Breast epithelium (tissue), 4 donors: Measurements from ENCODE around the gene FRRS1. TPM values are rescaled to one million over a fixed set of nuclear protein-coding genes. Genes with fewer than 3 reads are reported as not detected.

Experiments used
- DNase-seq, 2 donors: peaks; one replicate each; pipeline ENCODE4 v3.0.0-alpha.2; 2019; ENCODE audit warnings: low spot score in 2 of 2
- H3K27ac ChIP-seq, 2 donors: fragments of 200-600 bp; sonication (generic) in 1 of 2; one replicate each; pipeline ENCODE4 v1.5.1; 2016 to 2019; ENCODE audit warnings: mild to moderate bottlenecking in 1 of 2
- H3K27me3 ChIP-seq, 2 donors: fragments of 200-600 bp; sonication (generic) in 1 of 2; one replicate each; pipeline versions ENCODE4 v1.5.1 to v1.6.0; 2017 to 2019; ENCODE audit warnings: control low read depth in 1 of 2, mild to moderate bottlenecking in 1 of 2
- H3K36me3 ChIP-seq: fragments of 200-600 bp; one replicate; pipeline ENCODE4 v1.5.1; 2019
- H3K4me1 ChIP-seq, 2 donors: fragments of 200-600 bp; sonication (generic); one replicate each; pipeline ENCODE4 v1.5.1; 2016 to 2019; ENCODE audit warnings: control low read depth in 1 of 2
- H3K4me3 ChIP-seq, 3 donors: fragments of 200-600 bp; sonication (generic); 1 replicate in 2 of 3; 2 replicates in 1 of 3; pipeline ENCODE4 v1.5.1; 2016 to 2019; ENCODE audit warnings: mild to moderate bottlenecking in 3 of 3, moderate library complexity in 2 of 3
- H3K9me3 ChIP-seq, 2 donors: fragments of 200-600 bp; sonication (generic) in 1 of 2; one replicate each; pipeline ENCODE4 v1.5.1; 2016 to 2019; ENCODE audit warnings: control low read depth in 1 of 2
- CTCF ChIP-seq, 3 donors: fragments of 450-650 bp; IDR thresholded peaks; one replicate each; pipeline ENCODE4 v1.5.1; 2016 to 2017; ENCODE audit warnings: antibody characterized with exemption in 3 of 3, mild to moderate bottlenecking in 3 of 3, moderate library complexity in 3 of 3
- POLR2A ChIP-seq: fragments of 450-650 bp; IDR thresholded peaks from one replicate; pipeline ENCODE4 v1.6.1; 2016; ENCODE audit warnings: antibody characterized with exemption, mild to moderate bottlenecking, moderate library complexity
- POLR2AphosphoS5 ChIP-seq, 3 donors: sonication (generic); formaldehyde crosslinking; IDR thresholded peaks; one replicate each; pipeline ENCODE4 v1.6.1; 2017; ENCODE audit warnings: antibody characterized with exemption in 3 of 3
- intact Hi-C: fragments of 100-400 bp; cut with DNase I; formaldehyde crosslinking; loops from one replicate; pipeline ENCODE4 v1.15.1; 2023; ENCODE audit warnings: low total_unique reads
- total RNA-seq, 3 donors: library from RNA; depleted of rRNA; stranded (reverse); fragments of >200 nt; gene quantifications; one replicate each; pipeline ENCODE4 v1.1.0, GENCODE V29; 2016

Gene FRRS1
- total RNA-seq, 3 donors from 2014 or later: 12.1 to 21.1 (median 12.5) TPM

GRCh38 chr1:99697580-99697979 is 68.9 kb downstream of the FRRS1 start:
- TF ChIP-seq CTCF (IDR thresholded peaks at IDR 0.05) (no peak), POLR2A (no peak), POLR2AphosphoS5 (IDR thresholded peaks at IDR 0.05) (no peak)

GRCh38 chr1:99696616-99697015 is 69.8 kb downstream of the FRRS1 start:
- intact Hi-C loops: no loop called here
- H3K36me3 ChIP-seq: no peaks in the 10 kb centered on the region
- peaks cover 0 to 4% of the 10 kb centered on the region in 2 donors for H3K9me3 ChIP-seq
- DNase-seq: no peak
- no peaks in the 10 kb centered on the region for H3K27me3 ChIP-seq
- no peak overlapping the region for H3K4me3 ChIP-seq
- H3K4me1 ChIP-seq: no peaks in the 10 kb centered on the region
- no peak for TF ChIP-seq POLR2AphosphoS5 (IDR thresholded peaks at IDR 0.05)
- no peak for TF ChIP-seq POLR2A
- no peak for TF ChIP-seq CTCF (IDR thresholded peaks at IDR 0.05)
- no peak overlapping the region for H3K27ac ChIP-seq

More at GRCh38 chr1:99697580-99697979, 68.9 kb downstream of the FRRS1 start:
- H3K27me3 ChIP-seq: no peaks in the 10 kb centered on the region
- H3K27ac ChIP-seq: no peak overlapping the region
- H3K36me3 ChIP-seq: no peaks in the 10 kb centered on the region
- no peak for DNase-seq
- H3K4me3 ChIP-seq: no peak overlapping the region
- H3K4me1 ChIP-seq: no peaks in the 10 kb centered on the region
- intact Hi-C loops: no loop called here
- H3K9me3 ChIP-seq: peaks cover 0 to 4% of the 10 kb centered on the region in 2 donors

GRCh38 chr1:99691175-99691574 is 75.3 kb downstream of the FRRS1 start:
- intact Hi-C loops: loop anchor here (5.0 kb wide), 1 partner anchor 321 kb away; no protein-coding TSS in a partner anchor
- no peak for DNase-seq
- Histone ChIP-seq H3K4me1 (no peaks in the 10 kb centered on the region), H3K27ac (peak overlapping the region in 1 of 2 donors; percentile 32), H3K27me3 (no peaks in the 10 kb centered on the region), H3K4me3 (no peak overlapping the region), H3K9me3 (no peaks in the 10 kb centered on the region), H3K36me3 (no peaks in the 10 kb centered on the region)
- no peak for TF ChIP-seq CTCF (IDR thresholded peaks at IDR 0.05)
- TF ChIP-seq POLR2AphosphoS5 (IDR thresholded peaks at IDR 0.05): no peak
- no peak for TF ChIP-seq POLR2A

GRCh38 chr1:99685516-99686180 is 80.8 kb downstream of the FRRS1 start:
- Histone ChIP-seq H3K4me3 (no peak overlapping the region), H3K27me3 (no peaks in the 10 kb centered on the region), H3K27ac (peak overlapping the region; percentile 17 to 48), H3K36me3 (no peaks in the 10 kb centered on the region), H3K4me1 (no peaks in the 10 kb centered on the region), H3K9me3 (no peaks in the 10 kb centered on the region)
- intact Hi-C loops: no loop called here
- peak; percentile 54 to 64 for DNase-seq
- peak; percentile 12 to 45 (median 43) for TF ChIP-seq CTCF (IDR thresholded peaks at IDR 0.05)
- TF ChIP-seq POLR2A: no peak
- TF ChIP-seq POLR2AphosphoS5 (IDR thresholded peaks at IDR 0.05): peak in 1 of 3 donors; percentile 14

GRCh38 chr1:99682291-99682751 is 84.1 kb downstream of the FRRS1 start:
- Histone ChIP-seq H3K4me1 (no peaks in the 10 kb centered on the region), H3K4me3 (no peak overlapping the region), H3K36me3 (no peaks in the 10 kb centered on the region), H3K27me3 (no peaks in the 10 kb centered on the region), H3K9me3 (no peaks in the 10 kb centered on the region), H3K27ac (no peak overlapping the region)
- no peak for DNase-seq
- intact Hi-C loops: no loop called here
- no peak for TF ChIP-seq POLR2A
- TF ChIP-seq POLR2AphosphoS5 (IDR thresholded peaks at IDR 0.05): no peak
- TF ChIP-seq CTCF (IDR thresholded peaks at IDR 0.05): no peak
